ENCODE measurements around the gene CDYL2.
"Not testable (repeated sequence)": the region's sequence is repeated elsewhere in the genome, so short reads cannot be mapped to it uniquely, and the experiment has no call there.

Gene CDYL2

DNA sequence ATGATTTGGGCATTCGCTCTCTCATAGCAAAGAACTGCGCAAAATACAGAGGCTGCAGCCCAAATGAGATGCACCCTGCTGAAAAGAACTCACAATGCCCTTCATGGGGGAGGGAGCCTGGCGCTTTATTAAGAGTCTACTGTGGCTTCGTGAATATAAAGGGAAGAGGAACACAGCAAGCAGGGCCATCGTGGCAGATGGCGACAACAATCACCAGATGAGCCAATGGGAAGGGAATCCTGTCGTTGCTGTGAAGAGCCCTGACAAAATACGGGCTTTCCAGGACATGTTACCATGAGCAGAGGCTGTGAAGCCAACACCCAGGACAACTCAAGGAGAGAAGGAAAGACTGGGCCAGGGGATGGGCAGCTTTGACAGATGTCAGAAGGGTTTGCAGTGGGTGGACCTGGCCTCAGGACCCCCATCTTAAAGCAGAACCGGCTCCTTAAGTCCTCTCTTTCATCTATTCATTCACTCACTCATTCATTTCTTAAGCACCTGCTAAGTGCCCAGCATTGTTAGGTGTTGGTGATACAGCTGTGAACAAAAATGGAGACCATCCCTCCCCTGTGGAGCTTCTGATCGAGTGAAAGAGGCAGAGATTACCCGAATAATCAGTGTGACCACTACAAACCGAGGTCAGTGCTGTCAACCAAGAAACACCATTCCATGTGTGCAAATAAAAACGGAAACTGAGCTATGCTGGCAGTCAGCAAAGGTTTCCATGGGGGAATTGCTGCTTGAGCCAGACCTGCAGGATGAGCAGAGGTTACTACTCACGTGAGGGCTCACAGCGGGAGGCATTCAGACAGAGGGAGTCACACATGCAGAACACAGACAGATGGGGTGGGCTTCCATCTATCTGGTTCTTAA, 137.8 kb downstream of the CDYL2 start:
- DNase-seq: no peak

- no peak for DNase-seq
These were observed 139.0 kb downstream of the CDYL2 start for GRCh38 chr16:80665356-80665755.

GRCh38 chr16:80664786-80665185, 139.6 kb downstream of the CDYL2 start:
- no peak for DNase-seq

DNA sequence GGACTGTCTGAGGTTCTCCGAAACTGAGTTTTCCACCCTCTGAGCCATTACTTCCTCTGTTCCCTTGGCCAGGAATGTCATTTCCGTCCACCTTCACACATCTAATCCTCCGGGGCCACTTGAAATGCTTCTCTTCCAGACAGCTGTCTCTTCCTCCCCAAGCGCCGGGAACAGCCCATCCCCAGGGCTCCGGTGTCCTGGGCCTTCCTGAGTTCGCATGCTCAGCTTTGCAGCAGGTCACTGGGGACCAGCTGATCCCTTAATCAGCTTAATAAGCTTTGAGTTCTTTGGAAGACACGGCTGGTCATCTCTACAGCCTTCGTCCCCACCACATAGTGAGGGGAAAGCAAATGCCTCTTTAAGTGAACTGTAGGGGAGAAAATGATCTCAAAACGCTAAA, 140.2 kb downstream of the CDYL2 start:
- DNase-seq: no peak

- no peak for DNase-seq
These were observed 141.3 kb downstream of the CDYL2 start for GRCh38 chr16:80663078-80663477.

- no peak for DNase-seq
These were observed 144.5 kb downstream of the CDYL2 start for GRCh38 chr16:80659865-80660264.

DNA sequence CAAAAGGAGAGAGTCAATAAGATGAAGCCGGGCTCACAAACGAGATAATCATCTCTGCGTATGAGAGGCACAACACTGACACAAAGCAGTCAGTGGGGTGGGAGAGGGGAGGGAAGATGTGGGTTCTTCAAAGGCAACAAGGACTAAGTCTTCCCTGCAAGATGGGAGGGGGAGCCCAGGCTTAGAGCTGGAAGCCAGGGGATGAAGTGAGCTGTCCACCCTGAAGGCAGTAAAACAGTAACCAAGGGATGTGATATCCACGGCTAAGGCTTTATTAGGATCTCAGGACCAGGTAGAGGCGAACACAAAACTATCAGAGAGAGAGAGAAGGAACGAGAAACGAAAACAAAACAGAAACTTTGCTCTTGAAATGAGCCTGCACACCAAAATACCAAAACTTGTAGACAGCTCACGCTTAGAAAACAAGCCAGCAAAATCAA, 147.7 kb downstream of the CDYL2 start:
- no peak for DNase-seq

- no peak for DNase-seq
These were observed 148.2 kb downstream of the CDYL2 start for GRCh38 chr16:80656161-80656560.

GRCh38 chr16:80655751-80656150, 148.6 kb downstream of the CDYL2 start:
- no peak for DNase-seq

DNA sequence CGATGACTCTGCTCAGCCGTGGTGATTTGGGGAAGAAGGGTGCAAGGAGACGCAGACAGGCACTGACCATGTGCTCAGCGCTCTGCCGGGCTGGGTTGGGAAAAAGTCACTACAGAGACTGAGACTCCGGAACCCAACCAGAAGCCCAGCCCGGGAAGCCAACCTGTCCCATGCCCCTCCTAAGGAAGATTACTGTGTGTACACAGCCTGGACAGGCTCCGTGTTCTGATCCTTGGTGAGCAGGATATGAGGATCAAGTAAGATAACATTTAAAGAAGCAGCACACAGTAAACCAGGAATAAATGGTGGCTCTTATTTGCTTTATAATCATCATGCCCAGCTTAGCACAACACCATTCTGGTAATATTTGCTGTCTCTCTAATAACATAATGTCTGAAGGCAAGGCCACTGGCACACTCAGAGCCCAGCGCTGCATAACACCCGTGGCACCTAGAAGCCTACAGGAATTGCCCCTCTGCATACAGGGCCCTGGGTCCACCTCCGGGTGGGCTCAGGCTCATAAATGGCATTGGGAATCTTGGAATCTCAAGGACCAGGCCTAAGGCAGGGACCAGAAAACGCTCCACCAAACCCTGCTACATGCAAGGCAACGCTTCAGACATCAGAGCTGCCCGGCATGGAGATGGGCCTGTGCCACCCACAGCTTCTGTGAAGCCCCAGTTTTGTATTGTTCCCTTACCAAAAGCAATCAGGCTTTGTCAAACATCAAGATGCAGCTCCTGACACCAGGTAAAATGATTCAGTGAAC, 150.1 kb downstream of the CDYL2 start:
- DNase-seq: no peak

DNA sequence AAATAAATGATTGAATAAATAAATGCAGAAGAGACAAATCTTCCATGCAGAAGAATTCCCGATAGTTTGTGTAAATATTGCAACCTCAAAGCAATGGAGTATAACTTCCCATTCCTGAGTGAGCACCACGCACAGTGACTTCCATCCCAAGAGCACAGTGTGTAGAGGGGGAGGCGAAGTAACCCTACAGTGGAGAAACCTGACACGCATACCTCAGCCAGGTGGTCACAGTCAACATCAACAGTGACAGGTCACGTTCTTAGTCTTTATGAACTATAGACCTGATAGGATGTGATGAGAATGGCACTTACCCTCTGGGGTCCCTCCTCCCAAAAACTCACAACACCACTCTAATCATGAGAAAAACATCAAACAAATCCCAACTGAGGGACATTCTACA, 152.0 kb downstream of the CDYL2 start:
- no peak for DNase-seq

DNA sequence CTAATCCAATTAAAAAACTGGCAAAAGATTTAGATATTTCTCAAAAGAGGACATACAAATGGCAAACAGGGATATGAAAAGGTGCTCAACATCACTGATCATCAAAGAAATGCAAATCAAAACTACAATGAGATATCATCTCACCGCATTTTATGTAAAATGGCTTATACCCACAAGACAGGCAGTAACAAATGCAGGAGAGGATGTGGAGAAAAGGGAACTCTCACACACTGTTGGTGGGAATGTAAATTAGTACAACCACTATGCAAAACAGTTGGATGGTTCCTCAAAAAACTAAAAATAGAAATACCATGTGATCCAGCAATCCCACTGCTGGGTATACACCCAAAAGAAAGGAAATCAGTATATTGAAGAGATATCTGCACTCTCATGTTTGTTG, 154.1 kb downstream of the CDYL2 start:
- not testable (repeated sequence) for DNase-seq

- DNase-seq: no peak
These were observed 164.1 kb downstream of the CDYL2 start for GRCh38 chr16:80640316-80640715.

GRCh38 chr16:80639636-80640035, 164.8 kb downstream of the CDYL2 start:
- no peak for DNase-seq

- DNase-seq: no peak
These were observed 166.8 kb downstream of the CDYL2 start for GRCh38 chr16:80637621-80638020.

- DNase-seq: no peak
These were observed 172.8 kb downstream of the CDYL2 start for GRCh38 chr16:80631581-80631980.

GRCh38 chr16:80628254-80628653, 176.1 kb downstream of the CDYL2 start:
- DNase-seq: no peak

- DNase-seq: no peak
These were observed 177.3 kb downstream of the CDYL2 start for GRCh38 chr16:80627108-80627507.

DNA sequence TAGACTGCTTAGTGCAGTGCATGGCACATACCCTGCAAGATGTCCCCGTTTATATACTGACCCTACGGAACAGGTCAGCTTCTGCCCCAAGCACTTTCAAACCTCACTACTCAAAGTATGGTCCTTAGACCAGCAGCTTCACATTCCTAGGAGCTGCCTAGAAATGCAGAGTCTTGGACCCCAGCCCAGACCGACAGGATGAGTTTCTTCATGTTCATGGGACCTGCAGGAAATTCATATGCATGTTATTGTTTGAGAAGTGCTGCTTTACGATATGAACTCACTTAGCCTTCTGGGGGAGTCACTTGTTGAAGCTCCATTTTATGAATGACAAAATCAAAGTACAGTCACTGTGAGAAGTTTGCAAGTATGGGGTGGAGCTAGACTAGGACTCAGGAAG, 181.0 kb downstream of the CDYL2 start:
- DNase-seq: no peak

GRCh38 chr16:80622007-80622406, 182.4 kb downstream of the CDYL2 start:
- DNase-seq: no peak

DNA sequence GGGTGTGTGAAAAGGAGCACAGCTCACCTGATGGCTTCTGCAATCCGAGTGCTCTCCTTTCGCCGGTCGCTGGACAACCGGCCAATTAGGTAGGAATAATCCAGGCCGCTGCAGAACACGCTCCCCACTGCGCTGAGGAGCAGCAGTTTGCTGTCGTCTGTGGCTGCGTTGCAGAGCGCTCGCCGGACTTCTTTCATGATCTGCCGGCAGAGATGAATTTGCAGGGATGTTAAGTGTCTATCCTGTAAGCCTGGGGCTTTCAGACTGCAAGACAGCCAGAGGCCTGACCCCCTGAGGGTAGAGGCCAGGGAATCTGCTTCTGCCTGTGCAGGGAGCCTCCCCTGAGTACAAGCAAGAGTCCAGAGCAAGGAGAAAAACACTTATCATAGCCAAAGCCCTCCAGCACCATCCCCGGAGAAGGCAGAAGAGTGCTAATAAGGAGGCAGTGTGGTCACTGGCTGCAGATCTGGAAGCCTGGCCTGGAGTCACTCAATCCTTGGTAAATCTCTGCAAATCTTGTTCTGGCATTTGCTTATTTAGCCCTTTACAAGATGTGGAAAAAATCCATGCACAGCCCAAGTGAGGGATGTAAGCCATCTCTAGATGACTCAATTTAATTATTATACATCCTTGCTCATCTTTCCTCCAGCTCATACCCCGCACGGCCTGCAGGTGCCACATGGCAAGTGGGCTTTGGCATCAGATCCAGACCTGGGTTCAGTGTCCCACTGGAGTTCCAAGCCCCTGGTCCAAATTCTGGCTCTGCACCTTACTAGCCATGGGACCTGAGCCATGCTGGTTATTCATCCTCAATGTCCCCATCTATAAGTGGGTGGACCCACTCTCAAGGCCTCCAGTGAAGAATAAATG, 183.4 kb downstream of the CDYL2 start:
- DNase-seq: no peak

- no peak for DNase-seq
These were observed 184.6 kb downstream of the CDYL2 start for GRCh38 chr16:80619824-80620223.

All from left hindlimb (tissue), 1 donor.